Measurements from ENCODE around the gene GNPNAT1. TPM values are rescaled to one million over a fixed set of nuclear protein-coding genes. Genes with fewer than 3 reads are reported as not detected.
A peak's percentile ranks its signal among the peaks of the same experiment; 100 is the strongest.

GNPNAT1 gene
- total RNA-seq, 1 donor = 4.3 TPM

GRCh38 chr14:52801014-52801712, 9.8 kb upstream of the GNPNAT1 start:
- H3K27me3 ChIP-seq (ENCODE audit: insufficient read depth, low read length) = no peaks in the 10 kb centered on the region
- no peak overlapping the region for H3K4me3 ChIP-seq (ENCODE audit: low read length)
- no peaks in the 10 kb centered on the region for H3K4me1 ChIP-seq (ENCODE audit: insufficient read depth, low read length)
- H3K9me3 ChIP-seq (ENCODE audit: low read depth, low read length) = no peaks in the 10 kb centered on the region

GRCh38 chr14:52798826-52799225, 7.4 kb upstream of the GNPNAT1 start:
- H3K4me3 ChIP-seq (ENCODE audit: low read length) = no peak overlapping the region
- no peaks in the 10 kb centered on the region for H3K4me1 ChIP-seq (ENCODE audit: insufficient read depth, low read length)
- no peaks in the 10 kb centered on the region for H3K9me3 ChIP-seq (ENCODE audit: low read depth, low read length)
- H3K27me3 ChIP-seq (ENCODE audit: insufficient read depth, low read length) = no peaks in the 10 kb centered on the region

GRCh38 chr14:52797653-52798052, 6.2 kb upstream of the GNPNAT1 start:
- Histone ChIP-seq H3K27me3 (ENCODE audit: insufficient read depth, low read length) (no peaks in the 10 kb centered on the region), H3K9me3 (ENCODE audit: low read depth, low read length) (no peaks in the 10 kb centered on the region), H3K4me3 (ENCODE audit: low read length) (no peak overlapping the region), H3K4me1 (ENCODE audit: insufficient read depth, low read length) (no peaks in the 10 kb centered on the region)

- H3K4me1 ChIP-seq (ENCODE audit: insufficient read depth, low read length) = peaks cover 19% of the 10 kb centered on the region
- H3K27me3 ChIP-seq (ENCODE audit: insufficient read depth, low read length) = no peaks in the 10 kb centered on the region
- no peaks in the 10 kb centered on the region for H3K9me3 ChIP-seq (ENCODE audit: low read depth, low read length)
- H3K4me3 ChIP-seq (ENCODE audit: low read length) = no peak overlapping the region
Measured at GRCh38 chr14:52793061-52793460, 1.7 kb upstream of the GNPNAT1 start.

GRCh38 chr14:52792097-52792415, 649 bp upstream of the GNPNAT1 start:
- Histone ChIP-seq H3K4me3 (ENCODE audit: low read length) (peak overlapping the region; percentile 29), H3K9me3 (ENCODE audit: low read depth, low read length) (no peaks in the 10 kb centered on the region), H3K27me3 (ENCODE audit: insufficient read depth, low read length) (no peaks in the 10 kb centered on the region), H3K4me1 (ENCODE audit: insufficient read depth, low read length) (peaks cover 19% of the 10 kb centered on the region)

- Histone ChIP-seq H3K27me3 (ENCODE audit: insufficient read depth, low read length) (no peaks in the 10 kb centered on the region), H3K4me3 (ENCODE audit: low read length) (peak overlapping the region; percentile 66), H3K9me3 (ENCODE audit: low read depth, low read length) (no peaks in the 10 kb centered on the region), H3K4me1 (ENCODE audit: insufficient read depth, low read length) (peaks cover 19% of the 10 kb centered on the region)
Measured at GRCh38 chr14:52790756-52791222, 618 bp downstream of the GNPNAT1 start.

GRCh38 chr14:52790011-52790755, 1.2 kb downstream of the GNPNAT1 start:
- Histone ChIP-seq H3K27me3 (ENCODE audit: insufficient read depth, low read length) (no peaks in the 10 kb centered on the region), H3K4me3 (ENCODE audit: low read length) (peak overlapping the region; percentile 66), H3K4me1 (ENCODE audit: insufficient read depth, low read length) (peaks cover 19% of the 10 kb centered on the region), H3K9me3 (ENCODE audit: low read depth, low read length) (no peaks in the 10 kb centered on the region)

GRCh38 chr14:52789118-52789517, 2.3 kb downstream of the GNPNAT1 start:
- Histone ChIP-seq H3K9me3 (ENCODE audit: low read depth, low read length) (no peaks in the 10 kb centered on the region), H3K27me3 (ENCODE audit: insufficient read depth, low read length) (no peaks in the 10 kb centered on the region), H3K4me1 (ENCODE audit: insufficient read depth, low read length) (peaks cover 19% of the 10 kb centered on the region), H3K4me3 (ENCODE audit: low read length) (no peak overlapping the region)

GRCh38 chr14:52786887-52787286, 4.5 kb downstream of the GNPNAT1 start:
- Histone ChIP-seq H3K27me3 (ENCODE audit: insufficient read depth, low read length) (no peaks in the 10 kb centered on the region), H3K4me3 (ENCODE audit: low read length) (no peak overlapping the region), H3K4me1 (ENCODE audit: insufficient read depth, low read length) (peaks cover 15% of the 10 kb centered on the region), H3K9me3 (ENCODE audit: low read depth, low read length) (no peaks in the 10 kb centered on the region)

GRCh38 chr14:52783206-52783605, 8.2 kb downstream of the GNPNAT1 start:
- H3K27me3 ChIP-seq (ENCODE audit: insufficient read depth, low read length) = no peaks in the 10 kb centered on the region
- H3K4me1 ChIP-seq (ENCODE audit: insufficient read depth, low read length) = no peaks in the 10 kb centered on the region
- H3K4me3 ChIP-seq (ENCODE audit: low read length) = no peak overlapping the region
- H3K9me3 ChIP-seq (ENCODE audit: low read depth, low read length) = no peaks in the 10 kb centered on the region

GRCh38 chr14:52781629-52782028, 9.8 kb downstream of the GNPNAT1 start:
- H3K27me3 ChIP-seq (ENCODE audit: insufficient read depth, low read length) = no peaks in the 10 kb centered on the region
- no peak overlapping the region for H3K4me3 ChIP-seq (ENCODE audit: low read length)
- H3K9me3 ChIP-seq (ENCODE audit: low read depth, low read length) = no peaks in the 10 kb centered on the region
- H3K4me1 ChIP-seq (ENCODE audit: insufficient read depth, low read length) = no peaks in the 10 kb centered on the region

- H3K4me1 ChIP-seq (ENCODE audit: insufficient read depth, low read length) = no peaks in the 10 kb centered on the region
- no peaks in the 10 kb centered on the region for H3K27me3 ChIP-seq (ENCODE audit: insufficient read depth, low read length)
- H3K9me3 ChIP-seq (ENCODE audit: low read depth, low read length) = no peaks in the 10 kb centered on the region
- H3K4me3 ChIP-seq (ENCODE audit: low read length) = no peak overlapping the region
Measured at GRCh38 chr14:52780893-52781292, 10.5 kb downstream of the GNPNAT1 start.

GRCh38 chr14:52778702-52779101, 12.7 kb downstream of the GNPNAT1 start:
- no peak overlapping the region for H3K4me3 ChIP-seq (ENCODE audit: low read length)
- no peaks in the 10 kb centered on the region for H3K27me3 ChIP-seq (ENCODE audit: insufficient read depth, low read length)
- no peaks in the 10 kb centered on the region for H3K9me3 ChIP-seq (ENCODE audit: low read depth, low read length)
- no peaks in the 10 kb centered on the region for H3K4me1 ChIP-seq (ENCODE audit: insufficient read depth, low read length)

GRCh38 chr14:52776816-52777215, 14.6 kb downstream of the GNPNAT1 start:
- Histone ChIP-seq H3K4me3 (ENCODE audit: low read length) (no peak overlapping the region), H3K4me1 (ENCODE audit: insufficient read depth, low read length) (no peaks in the 10 kb centered on the region), H3K9me3 (ENCODE audit: low read depth, low read length) (no peaks in the 10 kb centered on the region), H3K27me3 (ENCODE audit: insufficient read depth, low read length) (no peaks in the 10 kb centered on the region)

- Histone ChIP-seq H3K9me3 (ENCODE audit: low read depth, low read length) (no peaks in the 10 kb centered on the region), H3K27me3 (ENCODE audit: insufficient read depth, low read length) (no peaks in the 10 kb centered on the region)
Measured at GRCh38 chr14:52769887-52770286, 21.5 kb downstream of the GNPNAT1 start.

More at GRCh38 chr14:52769887-52770286, 21.5 kb downstream of the GNPNAT1 start:
- no peaks in the 10 kb centered on the region for H3K4me1 ChIP-seq (ENCODE audit: insufficient read depth, low read length)
- H3K4me3 ChIP-seq (ENCODE audit: low read length) = no peak overlapping the region
